GM12878 (cell line): ENCODE data around the gene CRIM1. TPM values are rescaled to one million over a fixed set of nuclear protein-coding genes. Genes with fewer than 3 reads are reported as not detected.

Experiments
- ATAC-seq: fragments of 200-7000 bp; cut with Tn5 transposase; 3 replicates; pipeline ENCODE4 v1.9.1; 2020; ENCODE audit warnings: mild to moderate bottlenecking, moderate library complexity
- BruUV-seq: library from RNA; stranded (reverse); fragments of 400-500 nt; replicated peaks from 2 replicates; lab custom pipeline; 2021; lab: Mats Ljungman, UMichigan
- CTCF ChIA-PET: fragments of 300-600 bp; sonication (Branson Sonifier 250); formaldehyde crosslinking; extraction: SDS; loops from one replicate; lab custom pipeline; 2021; ENCODE audit warnings: inconsistent platforms; lab: Yijun Ruan, JAX
- POLR2A ChIA-PET: fragments of 350-600 bp; formaldehyde crosslinking; extraction: SDS; loops from one replicate; lab custom pipeline; 2021; ENCODE audit warnings: inconsistent platforms; lab: Charles Lee
- RAD21 ChIA-PET: fragments of 300-600 bp; sonication (Branson Sonifier 250); formaldehyde crosslinking; loops from one replicate; lab custom pipeline; 2023; ENCODE audit warnings: antibody characterized with exemption; ENCODE audit not compliant: unreplicated experiment; lab: Charles Lee
- SMC1A ChIA-PET: fragments of 300-600 bp; sonication (Branson Sonifier 250); formaldehyde crosslinking; loops from one replicate; lab custom pipeline; 2023; ENCODE audit not compliant: unreplicated experiment, uncharacterized antibody; lab: Charles Lee
- DNase-seq: peaks from one replicate; pipeline ENCODE4 v3.0.0-alpha.2; 2011; ENCODE audit warnings: low read depth, low spot score
- FAIRE-seq: peaks from 3 replicates; lab custom pipeline; 2011; peaks lifted over from hg19 to GRCh38; lab: Jason Lieb, UNC
- H2AFZ ChIP-seq: 2 replicates; pipeline ENCODE4 v1.6.0; 2011; ENCODE audit warnings: low read depth, low read length, control low read depth; ENCODE audit not compliant: control insufficient read depth
- H3K27ac ChIP-seq: 2 replicates; pipeline ENCODE4 v1.5.1; 2011; ENCODE audit warnings: control low read depth; ENCODE audit not compliant: control insufficient read depth, insufficient read depth
- H3K27me3 ChIP-seq, 2 experiments: replicated peaks in 1 of 2; 2 replicates each; pipeline versions ENCODE4 v1.6.0 to v1.6.1; 2011; ENCODE audit warnings: low read length in 1 of 2; ENCODE audit not compliant: control insufficient read depth in 2 of 2, insufficient read depth in 2 of 2
- H3K36me3 ChIP-seq, 2 experiments: 2 replicates each; pipeline ENCODE4 v1.5.1; 2011; ENCODE audit warnings: low read length in 1 of 2; ENCODE audit not compliant: control insufficient read depth in 2 of 2, insufficient read depth in 2 of 2
- H3K4me1 ChIP-seq: 2 replicates; pipeline ENCODE4 v1.6.1; 2011; ENCODE audit warnings: mild to moderate bottlenecking, low read length, moderate library complexity, mixed read lengths; ENCODE audit not compliant: control insufficient read depth, insufficient read depth
- H3K4me2 ChIP-seq: 2 replicates; pipeline ENCODE4 v1.6.0; 2011; ENCODE audit warnings: control low read depth; ENCODE audit not compliant: control insufficient read depth, insufficient read depth
- H3K4me3 ChIP-seq: fragments of 200-600 bp; sonication (generic); 2 replicates; pipeline ENCODE4 v1.5.1; 2016
- H3K79me2 ChIP-seq: 2 replicates; pipeline ENCODE4 v1.6.0; 2011; ENCODE audit warnings: low read length; ENCODE audit not compliant: control insufficient read depth, insufficient read depth
- H3K9ac ChIP-seq: 2 replicates; pipeline ENCODE4 v1.8.0; 2011; ENCODE audit warnings: low read length, control low read depth, mixed read lengths; ENCODE audit not compliant: control insufficient read depth, insufficient read depth
- H3K9me3 ChIP-seq: replicated peaks from 3 replicates; pipeline ENCODE4 v1.5.1; 2011; ENCODE audit warnings: mild to moderate bottlenecking, low read length; ENCODE audit not compliant: control insufficient read depth, insufficient read depth
- H4K20me1 ChIP-seq: 2 replicates; pipeline ENCODE4 v1.6.0; 2011; ENCODE audit not compliant: control insufficient read depth, insufficient read depth
- JUNB ChIP-seq: IDR thresholded peaks from 2 replicates; pipeline ENCODE4 v1.6.1; 2016; ENCODE audit warnings: antibody characterized with exemption, mild to moderate bottlenecking
- MTA3 ChIP-seq: IDR thresholded peaks from 2 replicates; pipeline ENCODE4 v1.6.1; 2012; ENCODE audit warnings: low read length, inconsistent platforms, borderline replicate concordance
- SPI1 ChIP-seq: IDR thresholded peaks from 2 replicates; pipeline ENCODE4 v1.6.1; 2011; ENCODE audit warnings: low read depth, mild to moderate bottlenecking, low read length, moderate library complexity, borderline replicate concordance; ENCODE audit not compliant: insufficient read depth
- ZZZ3 ChIP-seq: IDR thresholded peaks from 2 replicates; pipeline ENCODE4 v1.6.1; 2011; ENCODE audit warnings: low read depth; ENCODE audit not compliant: control insufficient read depth, insufficient read length
- WGBS: methylation state at CpG from one replicate; pipeline ENCODE4 v1.1.6; 2016; ENCODE audit warnings: low lambda C conversion rate; ENCODE audit not compliant: insufficient replicate concordance, insufficient coverage; ENCODE audit errors: missing lambda C conversion rate; 5-methylcytosine and 5-hydroxymethylcytosine counted together
- in situ Hi-C: fragments of 300-500 bp; cut with MboI; formaldehyde crosslinking; loops from 9 replicates; pipeline ENCODE4 v1.14.3; 2018; ENCODE audit warnings: mixed read lengths
- intact Hi-C: fragments of 100-400 bp; cut with micrococcal nuclease; formaldehyde crosslinking; loops from one replicate; pipeline ENCODE4 v1.14.2; 2022; ENCODE audit not compliant: unreplicated experiment
- polyA plus RNA-seq, 11 experiments: library from polyadenylated mRNA; depleted of rRNA in 4 of 11; unstranded in 6 of 11; stranded (reverse) in 5 of 11; fragments of >200 nt; fragmentation: Nextera tagmentation in 4 of 11; fragmentation: Illumina TruSeq in 1 of 11; extraction: Ambion mirVana in 4 of 11; extraction: Trizol in 1 of 11; gene quantifications; 1 replicate in 1 of 11; 2 replicates in 10 of 11; pipeline versions ENCODE4 v1.2.1 to v1.2.3, GENCODE V29; 2011 to 2016; ENCODE audit warnings: inconsistent platforms in 2 of 11, missing spikeins in 2 of 11, low read depth in 1 of 11
- total RNA-seq, 4 experiments: library from RNA; depleted of rRNA in 3 of 4; stranded (reverse); fragments of >200 nt in 3 of 4; fragmentation: Illumina TruSeq in 1 of 4; extraction: Trizol in 1 of 4; gene quantifications; 2 replicates each; pipeline versions ENCODE4 v1.2.1 to v1.2.3, GENCODE V29; 2013 to 2021
- TF ChIP-seq, protein P1 (sequence below): IDR thresholded peaks from 2 replicates; pipeline ENCODE4 v1.6.1; 2012; ENCODE audit warnings: improper control_type of control experiment, low read depth, low read length; ENCODE audit not compliant: insufficient replicate concordance
- TF ChIP-seq, protein P2 (sequence below): IDR thresholded peaks from 2 replicates; pipeline ENCODE4 v1.6.1; 2012; ENCODE audit warnings: low read depth, low read length, improper control_type of control experiment

CRIM1 gene
- total and polyA plus RNA-seq, 10 of the 15 experiments (the other 5 are each of a cell fraction or from before 2014, with no cell fraction given) = 0.42 to 7.4 (median 3.1) TPM

DNA sequence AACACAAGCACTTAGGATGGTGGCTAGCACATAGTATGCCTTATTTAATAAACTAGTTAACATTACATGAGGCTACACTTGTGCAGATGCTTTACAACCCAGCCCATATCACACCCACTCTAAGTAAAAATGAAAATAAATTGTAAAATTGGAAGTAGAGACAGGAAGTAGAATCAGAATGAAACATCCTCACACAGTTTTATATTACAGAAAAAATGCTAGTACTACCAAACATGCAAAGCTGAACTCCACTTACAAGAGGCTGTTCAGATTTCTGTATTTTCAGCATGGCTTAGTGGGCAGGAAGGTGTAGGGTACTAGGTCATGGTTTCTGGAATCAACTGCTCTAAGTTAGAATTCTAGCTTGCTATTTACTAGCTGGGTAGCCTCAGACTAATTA is 18.2 kb upstream of the CRIM1 start:
- BruUV-seq = no TSS peak
- ATAC-seq (peak; percentile 46), DNase-seq (no peak), FAIRE-seq (peak; percentile 75)
- H3K27ac ChIP-seq = no peak overlapping the region
- H3K27me3 ChIP-seq = no peaks in the 10 kb centered on the region; a peak in 1 of 4 replicates
- H3K4me2 ChIP-seq = no peak overlapping the region
- SMC1A ChIA-PET = interaction anchor here (1.1 to 1.4 kb wide), 3 partner anchors 21 to 347 kb away, joined by 3 read pairs; no protein-coding TSS in a partner anchor
- in situ Hi-C loops (no loop called here), intact Hi-C loops (loop anchor here (10.0 kb wide), 1 partner anchor 463 kb away; no protein-coding TSS in a partner anchor)
- RAD21 ChIA-PET = interaction anchor here (1.3 kb wide), 1 partner anchor 9 kb away, joined by 4 read pairs; no protein-coding TSS in a partner anchor
- CTCF ChIA-PET = interaction anchor here (0.9 to 2.7 kb wide), 2 partner anchors 15 to 364 kb away, joined by 3 to 9 read pairs; no protein-coding TSS in a partner anchor
- no peak overlapping the region for H2AFZ ChIP-seq
- POLR2A ChIA-PET = no interaction called here
- H3K4me3 ChIP-seq = no peak overlapping the region
- H3K4me1 ChIP-seq = no peaks in the 10 kb centered on the region
- H3K79me2 ChIP-seq = no peaks in the 10 kb centered on the region
- H3K36me3 ChIP-seq = no peaks in the 10 kb centered on the region
- no peak overlapping the region for H3K9ac ChIP-seq
- H3K9me3 ChIP-seq = no peaks in the 10 kb centered on the region
- H4K20me1 ChIP-seq = no peaks in the 10 kb centered on the region
- TF ChIP-seq MTA3 = no peak
- TF ChIP-seq JUNB = 0 out of 2 replicates have a peak, but pooled peaks have one; percentile 28

DNA sequence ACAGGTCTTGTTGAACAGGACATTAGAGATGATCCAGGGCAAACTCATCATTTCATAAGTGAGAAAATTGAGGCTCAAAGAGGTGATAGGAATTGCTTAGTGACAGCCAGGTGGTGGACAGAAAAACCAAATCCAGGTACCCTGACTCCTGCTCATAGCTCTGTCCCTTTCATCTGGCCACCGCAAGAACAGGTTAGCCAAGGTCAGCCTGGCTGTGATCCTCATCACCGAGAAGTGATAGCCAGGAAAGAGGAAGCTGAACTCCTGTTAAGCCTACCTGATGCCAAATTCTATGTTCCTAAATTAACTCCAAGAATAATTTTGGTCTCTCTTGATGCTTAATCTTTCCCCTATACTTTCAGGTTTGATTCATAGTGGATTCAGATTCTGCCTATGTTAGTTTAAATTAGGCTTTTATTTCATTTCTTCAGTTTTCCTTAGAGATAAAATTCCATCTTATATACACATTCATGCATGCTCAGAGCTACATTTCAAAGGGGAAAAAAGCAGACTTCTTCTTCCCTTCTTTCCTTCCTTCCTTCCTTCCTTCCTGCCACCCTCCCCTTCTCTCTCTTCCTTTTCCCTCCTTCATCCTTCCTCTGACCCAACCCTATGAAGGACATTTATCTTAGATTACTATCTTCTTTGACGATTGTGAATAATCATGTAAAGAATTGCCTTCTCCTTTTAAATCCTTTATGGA is 17.3 kb upstream of the CRIM1 start:
- no peak overlapping the region for H3K27ac ChIP-seq
- H2AFZ ChIP-seq = no peak overlapping the region
- H3K4me3 ChIP-seq = no peak overlapping the region
- WGBS = 70% methylated on average over 3 of the region's 3 CpGs
- H4K20me1 ChIP-seq = no peaks in the 10 kb centered on the region
- ChIA-PET SMC1A (interaction anchor here (0.7 to 1.1 kb wide), 2 partner anchors 20 to 295 kb away, joined by 3 read pairs; no protein-coding TSS in a partner anchor), RAD21 (interaction anchor here (1.3 kb wide), 1 partner anchor 8 kb away, joined by 4 read pairs; no protein-coding TSS in a partner anchor), POLR2A (no interaction called here), CTCF (interaction anchor here (0.9 to 2.7 kb wide), 2 partner anchors 14 to 365 kb away, joined by 3 to 9 read pairs; no protein-coding TSS in a partner anchor)
- intact Hi-C loops = loop anchor here (10.0 kb wide), 1 partner anchor 463 kb away; no protein-coding TSS in a partner anchor
- no peaks in the 10 kb centered on the region; a peak in 1 of 4 replicates for H3K27me3 ChIP-seq
- H3K9me3 ChIP-seq = no peaks in the 10 kb centered on the region
- DNase-seq = no peak
- no TSS peak for BruUV-seq
- in situ Hi-C loops = no loop called here
- TF ChIP-seq SPI1 (no peak), ZZZ3 (no peak)
- TF ChIP-seq, protein P1, sequence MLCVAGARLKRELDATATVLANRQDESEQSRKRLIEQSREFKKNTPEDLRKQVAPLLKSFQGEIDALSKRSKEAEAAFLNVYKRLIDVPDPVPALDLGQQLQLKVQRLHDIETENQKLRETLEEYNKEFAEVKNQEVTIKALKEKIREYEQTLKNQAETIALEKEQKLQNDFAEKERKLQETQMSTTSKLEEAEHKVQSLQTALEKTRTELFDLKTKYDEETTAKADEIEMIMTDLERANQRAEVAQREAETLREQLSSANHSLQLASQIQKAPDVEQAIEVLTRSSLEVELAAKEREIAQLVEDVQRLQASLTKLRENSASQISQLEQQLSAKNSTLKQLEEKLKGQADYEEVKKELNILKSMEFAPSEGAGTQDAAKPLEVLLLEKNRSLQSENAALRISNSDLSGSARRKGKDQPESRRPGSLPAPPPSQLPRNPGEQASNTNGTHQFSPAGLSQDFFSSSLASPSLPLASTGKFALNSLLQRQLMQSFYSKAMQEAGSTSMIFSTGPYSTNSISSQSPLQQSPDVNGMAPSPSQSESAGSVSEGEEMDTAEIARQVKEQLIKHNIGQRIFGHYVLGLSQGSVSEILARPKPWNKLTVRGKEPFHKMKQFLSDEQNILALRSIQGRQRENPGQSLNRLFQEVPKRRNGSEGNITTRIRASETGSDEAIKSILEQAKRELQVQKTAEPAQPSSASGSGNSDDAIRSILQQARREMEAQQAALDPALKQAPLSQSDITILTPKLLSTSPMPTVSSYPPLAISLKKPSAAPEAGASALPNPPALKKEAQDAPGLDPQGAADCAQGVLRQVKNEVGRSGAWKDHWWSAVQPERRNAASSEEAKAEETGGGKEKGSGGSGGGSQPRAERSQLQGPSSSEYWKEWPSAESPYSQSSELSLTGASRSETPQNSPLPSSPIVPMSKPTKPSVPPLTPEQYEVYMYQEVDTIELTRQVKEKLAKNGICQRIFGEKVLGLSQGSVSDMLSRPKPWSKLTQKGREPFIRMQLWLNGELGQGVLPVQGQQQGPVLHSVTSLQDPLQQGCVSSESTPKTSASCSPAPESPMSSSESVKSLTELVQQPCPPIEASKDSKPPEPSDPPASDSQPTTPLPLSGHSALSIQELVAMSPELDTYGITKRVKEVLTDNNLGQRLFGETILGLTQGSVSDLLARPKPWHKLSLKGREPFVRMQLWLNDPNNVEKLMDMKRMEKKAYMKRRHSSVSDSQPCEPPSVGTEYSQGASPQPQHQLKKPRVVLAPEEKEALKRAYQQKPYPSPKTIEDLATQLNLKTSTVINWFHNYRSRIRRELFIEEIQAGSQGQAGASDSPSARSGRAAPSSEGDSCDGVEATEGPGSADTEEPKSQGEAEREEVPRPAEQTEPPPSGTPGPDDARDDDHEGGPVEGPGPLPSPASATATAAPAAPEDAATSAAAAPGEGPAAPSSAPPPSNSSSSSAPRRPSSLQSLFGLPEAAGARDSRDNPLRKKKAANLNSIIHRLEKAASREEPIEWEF = no peak
- TF ChIP-seq, protein P2, sequence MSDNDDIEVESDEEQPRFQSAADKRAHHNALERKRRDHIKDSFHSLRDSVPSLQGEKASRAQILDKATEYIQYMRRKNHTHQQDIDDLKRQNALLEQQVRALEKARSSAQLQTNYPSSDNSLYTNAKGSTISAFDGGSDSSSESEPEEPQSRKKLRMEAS = no peak
- H3K4me2 ChIP-seq = no peak overlapping the region
- no peak overlapping the region for H3K9ac ChIP-seq
- FAIRE-seq = peak; percentile 23
- H3K36me3 ChIP-seq = no peaks in the 10 kb centered on the region
- ATAC-seq = no peak
- no peaks in the 10 kb centered on the region for H3K79me2 ChIP-seq
- no peaks in the 10 kb centered on the region for H3K4me1 ChIP-seq
